Thyroid gland (tissue), 4 donors: ENCODE results near the gene TBC1D1. TPM values are rescaled to one million over a fixed set of nuclear protein-coding genes. Genes with fewer than 3 reads are reported as not detected.

Source experiments
- DNase-seq, 2 donors: peaks; one replicate each; pipeline ENCODE4 v3.0.0-alpha.2; 2019
- H3K27ac ChIP-seq, 3 donors: fragments of 200-600 bp; sonication (generic); 1 replicate in 2 of 3; 2 replicates in 1 of 3; pipeline ENCODE4 v1.5.1; 2016 to 2019; ENCODE audit warnings: mild to moderate bottlenecking in 1 of 3, moderate library complexity in 1 of 3
- H3K27me3 ChIP-seq: fragments of 200-600 bp; sonication (generic); one replicate; pipeline ENCODE4 v1.5.1; 2019
- H3K36me3 ChIP-seq, 2 donors: fragments of 200-600 bp; sonication (generic); one replicate each; pipeline ENCODE4 v1.5.1; 2016 to 2019
- H3K4me1 ChIP-seq, 2 donors: fragments of 200-600 bp; sonication (generic); one replicate each; pipeline ENCODE4 v1.5.1; 2017 to 2019
- H3K4me3 ChIP-seq, 3 donors: fragments of 200-600 bp; sonication (generic); replicated peaks in 1 of 3; 1 replicate in 2 of 3; 2 replicates in 1 of 3; pipeline ENCODE4 v1.5.1; 2016; ENCODE audit warnings: mild to moderate bottlenecking in 1 of 3
- H3K9me3 ChIP-seq: fragments of 200-600 bp; sonication (generic); one replicate; pipeline ENCODE4 v1.5.1; 2017
- POLR2A ChIP-seq, 2 donors: fragments of 450-650 bp; IDR thresholded peaks; one replicate each; pipeline ENCODE4 v1.6.1; 2017; ENCODE audit warnings: antibody characterized with exemption in 2 of 2, mild to moderate bottlenecking in 2 of 2, moderate library complexity in 1 of 2
- WGBS, 2 donors: methylation state at CpG; one replicate each; pipeline ENCODE4 v1.1.5; 2017; 5-methylcytosine and 5-hydroxymethylcytosine counted together
- intact Hi-C: fragments of 100-400 bp; cut with DNase I; formaldehyde crosslinking; loops from one replicate; pipeline ENCODE4 v1.15.1; 2023
- total RNA-seq, 4 donors: library from RNA; depleted of rRNA; stranded (reverse); fragments of >200 nt; gene quantifications; one replicate each; pipeline ENCODE4 v1.2.3, GENCODE V29; 2016
- TF ChIP-seq, protein P1 (sequence below), 6 experiments: fragments of 200-600 bp in 3 of 6; fragments of 450-650 bp in 3 of 6; sonication (generic) in 3 of 6; IDR thresholded peaks; one replicate each; pipeline ENCODE4 v1.5.1; 2016 to 2019; ENCODE audit warnings: antibody characterized with exemption in 6 of 6, mild to moderate bottlenecking in 2 of 6, inconsistent platforms in 1 of 6, moderate library complexity in 1 of 6

The TBC1D1 gene
- total RNA-seq, 4 donors from 2014 or later, result 192 to 284 (median 230) TPM

DNA sequence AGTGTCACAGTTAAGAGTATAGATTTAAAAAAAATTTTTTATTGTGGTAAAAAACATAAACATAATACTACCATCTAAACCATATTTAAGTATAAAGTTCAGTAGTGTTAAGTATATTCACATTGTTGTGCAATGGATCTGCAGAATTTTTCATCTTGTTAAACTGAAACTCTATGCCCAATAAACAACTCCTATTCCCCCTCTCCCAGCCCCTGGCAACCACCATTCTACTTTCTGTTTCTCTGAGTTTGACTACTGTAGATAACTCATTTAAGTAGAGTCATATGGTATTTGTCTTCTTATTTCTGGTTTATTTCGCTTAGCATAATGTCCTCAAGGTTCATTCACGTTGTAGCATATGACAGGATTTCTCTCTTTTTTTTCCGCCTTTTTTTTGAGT, 181.7 kb downstream of the TBC1D1 start:
- TF ChIP-seq POLR2A (IDR thresholded peaks at IDR 0.05), result no peak
- TF ChIP-seq, protein P1, sequence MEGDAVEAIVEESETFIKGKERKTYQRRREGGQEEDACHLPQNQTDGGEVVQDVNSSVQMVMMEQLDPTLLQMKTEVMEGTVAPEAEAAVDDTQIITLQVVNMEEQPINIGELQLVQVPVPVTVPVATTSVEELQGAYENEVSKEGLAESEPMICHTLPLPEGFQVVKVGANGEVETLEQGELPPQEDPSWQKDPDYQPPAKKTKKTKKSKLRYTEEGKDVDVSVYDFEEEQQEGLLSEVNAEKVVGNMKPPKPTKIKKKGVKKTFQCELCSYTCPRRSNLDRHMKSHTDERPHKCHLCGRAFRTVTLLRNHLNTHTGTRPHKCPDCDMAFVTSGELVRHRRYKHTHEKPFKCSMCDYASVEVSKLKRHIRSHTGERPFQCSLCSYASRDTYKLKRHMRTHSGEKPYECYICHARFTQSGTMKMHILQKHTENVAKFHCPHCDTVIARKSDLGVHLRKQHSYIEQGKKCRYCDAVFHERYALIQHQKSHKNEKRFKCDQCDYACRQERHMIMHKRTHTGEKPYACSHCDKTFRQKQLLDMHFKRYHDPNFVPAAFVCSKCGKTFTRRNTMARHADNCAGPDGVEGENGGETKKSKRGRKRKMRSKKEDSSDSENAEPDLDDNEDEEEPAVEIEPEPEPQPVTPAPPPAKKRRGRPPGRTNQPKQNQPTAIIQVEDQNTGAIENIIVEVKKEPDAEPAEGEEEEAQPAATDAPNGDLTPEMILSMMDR (IDR thresholded peaks at IDR 0.05), result no peak
- H3K9me3 ChIP-seq, result no peaks in the 10 kb centered on the region
- 98% methylated on average over 3 of the region's 3 CpGs for whole genome bisulfite sequencing, 2 donors
- peaks cover 0 to 6% of the 10 kb centered on the region in 2 donors for H3K4me1 ChIP-seq
- intact Hi-C loops, result no loop called here
- no peak overlapping the region for H3K27ac ChIP-seq
- DNase-seq, result no peak
- H3K27me3 ChIP-seq, result no peaks in the 10 kb centered on the region
- H3K4me3 ChIP-seq, result no peak overlapping the region
- peaks cover 6 to 7% of the 10 kb centered on the region in 2 donors for H3K36me3 ChIP-seq

DNA sequence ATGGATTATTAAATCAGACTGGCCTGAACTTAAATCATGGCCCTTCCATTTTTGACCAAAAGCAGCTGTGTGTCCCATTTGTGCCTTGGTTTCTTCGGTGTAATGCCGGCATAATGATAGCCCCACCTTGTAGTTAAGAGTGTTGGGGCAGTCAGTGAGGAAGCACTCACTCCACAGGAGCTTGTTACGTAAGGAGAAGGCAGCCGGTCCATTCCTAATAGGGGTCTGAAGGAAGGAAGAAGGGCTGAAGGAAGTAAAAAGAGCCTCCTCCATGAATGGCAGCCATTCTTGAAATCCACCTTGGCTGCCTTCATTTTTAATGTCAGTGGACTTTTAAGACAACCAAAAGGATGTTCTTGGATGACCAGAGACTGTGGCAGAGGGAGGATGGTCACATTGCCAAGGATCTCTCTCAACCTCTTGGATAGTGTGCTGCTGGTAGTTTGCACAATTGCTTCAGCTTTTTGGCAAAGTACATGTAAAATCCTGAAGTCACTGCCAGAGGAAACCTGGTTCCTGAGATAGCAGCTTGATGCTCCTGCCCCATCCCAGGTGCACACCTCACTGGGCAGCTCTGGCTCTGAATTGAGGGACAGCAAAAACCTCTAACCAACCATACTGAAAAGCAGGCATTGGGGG, 182.8 kb downstream of the TBC1D1 start:
- H3K27ac ChIP-seq, result peak overlapping the region in 1 of 3 donors; percentile 22
- 89 to 93% methylated on average over 4 of the region's 4 CpGs for WGBS, 2 donors
- H3K27me3 ChIP-seq, result no peaks in the 10 kb centered on the region
- no peak for DNase-seq
- TF ChIP-seq POLR2A (IDR thresholded peaks at IDR 0.05), result no peak
- TF ChIP-seq, protein P1 (IDR thresholded peaks at IDR 0.05), result no peak
- H3K4me3 ChIP-seq, result no peak overlapping the region
- peaks cover 0 to 6% of the 10 kb centered on the region in 2 donors for H3K4me1 ChIP-seq
- peaks cover 0 to 6% of the 10 kb centered on the region in 2 donors for H3K36me3 ChIP-seq
- H3K9me3 ChIP-seq, result no peaks in the 10 kb centered on the region
- intact Hi-C loops, result no loop called here

DNA sequence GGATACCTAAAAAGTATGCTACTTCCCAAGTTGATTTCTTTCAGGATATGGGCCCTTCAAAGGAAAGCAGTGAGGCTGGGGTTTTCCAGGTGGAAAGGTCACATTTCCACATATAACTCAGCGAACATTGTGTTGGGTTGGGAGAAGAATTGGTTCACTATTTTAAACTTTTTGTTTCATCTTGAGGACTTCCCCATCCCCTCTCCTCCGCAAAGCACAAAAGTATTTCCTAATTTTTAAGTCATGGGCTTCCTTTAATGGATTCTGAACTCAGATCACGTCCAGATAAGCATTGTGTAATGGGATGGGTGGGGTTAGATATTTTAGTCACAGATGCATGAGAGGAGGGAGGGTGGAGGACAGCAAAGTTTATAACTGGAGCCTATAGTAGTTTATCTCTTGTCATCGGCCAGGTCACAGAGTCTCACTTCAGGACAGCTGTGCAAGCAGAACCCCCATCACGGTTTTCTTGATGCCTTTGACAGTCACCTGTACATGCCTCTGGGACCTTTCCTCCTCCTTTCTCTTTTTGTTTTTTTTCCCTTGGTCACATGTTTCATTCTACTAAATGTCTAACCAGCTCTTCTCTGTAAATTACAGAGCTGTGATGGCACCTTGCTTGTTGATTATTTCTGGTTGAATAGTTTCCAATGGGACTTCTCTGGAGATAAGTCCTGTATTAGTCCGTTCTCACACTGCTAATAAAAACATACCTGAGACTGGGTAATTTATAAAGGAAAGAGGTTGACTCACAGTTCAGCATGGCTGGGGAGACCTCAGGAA, 184.7 kb downstream of the TBC1D1 start:
- intact Hi-C loops, result no loop called here
- Histone ChIP-seq H3K27me3 (no peaks in the 10 kb centered on the region), H3K27ac (peak overlapping the region in 2 of 3 donors; percentile 10 to 41), H3K4me3 (no peak overlapping the region), H3K9me3 (no peaks in the 10 kb centered on the region), H3K36me3 (peaks cover 0 to 6% of the 10 kb centered on the region in 2 donors), H3K4me1 (peaks cover 0 to 9% of the 10 kb centered on the region in 2 donors)
- 75 to 79% methylated on average over 6 of the region's 6 CpGs for WGBS, 2 donors
- TF ChIP-seq, protein P1 (IDR thresholded peaks at IDR 0.05), result no peak
- TF ChIP-seq POLR2A (IDR thresholded peaks at IDR 0.05), result no peak
- DNase-seq, result no peak

DNA sequence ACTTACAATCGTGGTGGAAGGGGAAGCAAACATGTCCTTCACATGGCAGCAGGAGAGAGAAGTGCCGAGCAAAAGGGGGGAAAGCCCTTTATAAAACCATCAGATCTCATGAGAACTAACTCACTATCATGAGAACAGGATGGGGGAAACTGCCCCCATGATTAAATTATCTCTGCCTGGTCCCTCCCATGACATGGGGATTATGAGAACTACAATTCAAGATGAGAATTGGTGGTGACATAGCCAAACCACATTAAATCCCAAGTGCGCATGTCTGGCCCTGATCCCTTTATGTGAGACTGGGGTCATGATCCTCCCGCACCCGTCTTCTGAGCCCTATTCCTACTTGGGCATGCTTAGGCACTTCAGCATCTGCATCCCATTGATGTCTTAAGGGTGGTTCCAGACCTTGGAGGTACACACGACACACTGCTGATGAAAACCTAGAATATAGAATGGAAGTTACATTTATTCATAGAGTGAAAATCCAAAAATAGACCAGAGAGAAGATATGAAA, 185.3 kb downstream of the TBC1D1 start:
- Histone ChIP-seq H3K27ac (peak overlapping the region in 1 of 3 donors; percentile 21), H3K4me3 (no peak overlapping the region), H3K9me3 (no peaks in the 10 kb centered on the region), H3K27me3 (no peaks in the 10 kb centered on the region), H3K36me3 (peaks cover 0 to 6% of the 10 kb centered on the region in 2 donors), H3K4me1 (peaks cover 0 to 11% of the 10 kb centered on the region in 2 donors)
- intact Hi-C loops, result no loop called here
- TF ChIP-seq, protein P1 (IDR thresholded peaks at IDR 0.05), result no peak
- TF ChIP-seq POLR2A (IDR thresholded peaks at IDR 0.05), result no peak
- WGBS, 2 donors, result 89 to 91% methylated on average over 6 of the region's 6 CpGs
- no peak for DNase-seq
